ENCODE measurements around the gene ZNF329.

GRCh38 chr19:58182989-58183816 lies 32.6 kb upstream of the ZNF329 start, which contains the start of gene ZNF274:
- TF ChIP-seq POLR2A (IDR thresholded peaks at IDR 0.05; ENCODE audit: extremely low read depth, insufficient read length): peak; percentile 79
- TF ChIP-seq CTCF (IDR thresholded peaks at IDR 0.05; ENCODE audit: low read depth, low read length): no peak
- peak; percentile 78 for TF ChIP-seq MYC (IDR thresholded peaks at IDR 0.05; ENCODE audit: low read depth, low read length)
